ENCODE measurements around the gene VDAC1.

The VDAC1 gene

GRCh38 chr5:133950821-133951612 is 53.8 kb downstream of the VDAC1 start:
- CTCF ChIA-PET, result interaction anchor here (0.6 to 0.7 kb wide), 3 partner anchors 250 to 586 kb away, joined by 3 to 4 read pairs (median 3); no protein-coding TSS in a partner anchor

GRCh38 chr5:133948721-133949120 is 56.1 kb downstream of the VDAC1 start:
- CTCF ChIA-PET, result no interaction called here
- no peak for TF ChIP-seq CTCF (conservative IDR thresholded peaks at IDR 0.05; ENCODE audit: low read depth)
- POLR2A ChIA-PET (ENCODE audit: low non-redundant PET), result no interaction called here
- H3K27ac ChIP-seq, result no peak overlapping the region
- no peak for DNase-seq (ENCODE audit: low spot score)

More at GRCh38 chr5:133950821-133951612, 53.8 kb downstream of the VDAC1 start:
- no peak overlapping the region for H3K27ac ChIP-seq
- POLR2A ChIA-PET (ENCODE audit: low non-redundant PET), result no interaction called here
- no peak for TF ChIP-seq CTCF (conservative IDR thresholded peaks at IDR 0.05; ENCODE audit: low read depth)
- DNase-seq (ENCODE audit: low spot score), result no peak

GRCh38 chr5:133947431-133947841 is 57.3 kb downstream of the VDAC1 start:
- DNase-seq (ENCODE audit: low spot score), result no peak
- TF ChIP-seq CTCF (conservative IDR thresholded peaks at IDR 0.05; ENCODE audit: low read depth), result no peak
- CTCF ChIA-PET, result interaction anchor here (0.6 to 1.0 kb wide), 2 partner anchors 10 to 283 kb away, joined by 3 read pairs; no protein-coding TSS in a partner anchor
- POLR2A ChIA-PET (ENCODE audit: low non-redundant PET), result interaction anchor here (0.6 kb wide), 1 partner anchor 181 kb away, joined by 3 read pairs; no protein-coding TSS in a partner anchor
- no peak overlapping the region for H3K27ac ChIP-seq

GRCh38 chr5:133945568-133945967 is 59.2 kb downstream of the VDAC1 start:
- ChIA-PET CTCF (interaction anchor here (0.5 to 0.8 kb wide), 3 partner anchors 147 to 348 kb away, joined by 3 to 5 read pairs (median 4); no protein-coding TSS in a partner anchor), POLR2A (ENCODE audit: low non-redundant PET) (no interaction called here)
- no peak overlapping the region for H3K27ac ChIP-seq
- TF ChIP-seq CTCF (conservative IDR thresholded peaks at IDR 0.05; ENCODE audit: low read depth), result no peak
- no peak for DNase-seq (ENCODE audit: low spot score)

- DNase-seq (ENCODE audit: low spot score), result peak; percentile 62
- no peak; the same call in 1 of the 2 replicates for TF ChIP-seq CTCF (conservative IDR thresholded peaks at IDR 0.05; ENCODE audit: low read depth)
- ChIA-PET CTCF (no interaction called here), POLR2A (ENCODE audit: low non-redundant PET) (no interaction called here)
- H3K27ac ChIP-seq, result no peak overlapping the region
Observed at GRCh38 chr5:133944263-133945185, 60.3 kb downstream of the VDAC1 start.

- DNase-seq (ENCODE audit: low spot score), result no peak
- TF ChIP-seq CTCF (conservative IDR thresholded peaks at IDR 0.05; ENCODE audit: low read depth), result no peak
- ChIA-PET POLR2A (ENCODE audit: low non-redundant PET) (no interaction called here), CTCF (interaction anchor here (0.7 kb wide), 1 partner anchor 390 kb away, joined by 3 read pairs; no protein-coding TSS in a partner anchor)
- no peak overlapping the region for H3K27ac ChIP-seq
Observed at GRCh38 chr5:133943475-133943817, 61.3 kb downstream of the VDAC1 start.

Measured in RWPE1 (cell line).